ENCODE data around the gene CLDN3. TPM values are rescaled to one million over a fixed set of nuclear protein-coding genes. Genes with fewer than 3 reads are reported as not detected.
"Not testable (repeated sequence)": the region's sequence is repeated elsewhere in the genome, so short reads cannot be mapped to it uniquely, and the experiment has no call there.

Gene CLDN3
- total RNA-seq, 4 donors from 2014 or later, result 4.6 to 19.4 (median 12.0) TPM

DNA sequence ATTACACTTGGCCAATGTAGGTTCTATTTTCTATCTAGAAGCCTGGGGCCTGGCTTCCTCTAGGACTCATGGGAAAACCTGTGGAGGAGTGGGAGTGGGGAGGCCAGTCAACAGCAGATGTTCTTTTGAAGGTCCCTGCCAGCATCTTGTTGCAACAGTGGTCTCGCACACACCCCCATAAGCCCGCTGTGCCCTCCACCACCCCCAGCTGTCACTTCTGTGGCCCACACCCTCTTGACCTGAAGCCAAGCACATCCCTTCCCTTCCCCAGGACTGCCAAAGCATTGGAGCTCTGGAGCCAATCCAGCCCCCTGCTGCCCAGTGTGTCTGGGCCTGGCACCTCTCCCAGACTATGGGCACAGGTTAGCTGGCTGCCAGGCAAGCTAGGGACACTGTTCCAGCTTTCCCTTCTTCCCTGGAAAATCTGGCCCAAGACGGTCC lies 48.7 kb downstream of the CLDN3 start:
- peaks cover 1% of the 10 kb centered on the region for H3K27me3 ChIP-seq
- H3K4me1 ChIP-seq, result peaks cover 31% of the 10 kb centered on the region
- WGBS, result 41% methylated on average over 3 of the region's 3 CpGs
- H3K36me3 ChIP-seq, result no peaks in the 10 kb centered on the region
- no peaks in the 10 kb centered on the region for H3K9me3 ChIP-seq
- DNase-seq (ENCODE audit: low spot score in 2 of 2), result no peak
- no peak overlapping the region for H3K4me3 ChIP-seq
- no peak for TF ChIP-seq POLR2AphosphoS5 (IDR thresholded peaks at IDR 0.05)
- no peak for TF ChIP-seq POLR2A (IDR thresholded peaks at IDR 0.05)
- TF ChIP-seq, protein P1, sequence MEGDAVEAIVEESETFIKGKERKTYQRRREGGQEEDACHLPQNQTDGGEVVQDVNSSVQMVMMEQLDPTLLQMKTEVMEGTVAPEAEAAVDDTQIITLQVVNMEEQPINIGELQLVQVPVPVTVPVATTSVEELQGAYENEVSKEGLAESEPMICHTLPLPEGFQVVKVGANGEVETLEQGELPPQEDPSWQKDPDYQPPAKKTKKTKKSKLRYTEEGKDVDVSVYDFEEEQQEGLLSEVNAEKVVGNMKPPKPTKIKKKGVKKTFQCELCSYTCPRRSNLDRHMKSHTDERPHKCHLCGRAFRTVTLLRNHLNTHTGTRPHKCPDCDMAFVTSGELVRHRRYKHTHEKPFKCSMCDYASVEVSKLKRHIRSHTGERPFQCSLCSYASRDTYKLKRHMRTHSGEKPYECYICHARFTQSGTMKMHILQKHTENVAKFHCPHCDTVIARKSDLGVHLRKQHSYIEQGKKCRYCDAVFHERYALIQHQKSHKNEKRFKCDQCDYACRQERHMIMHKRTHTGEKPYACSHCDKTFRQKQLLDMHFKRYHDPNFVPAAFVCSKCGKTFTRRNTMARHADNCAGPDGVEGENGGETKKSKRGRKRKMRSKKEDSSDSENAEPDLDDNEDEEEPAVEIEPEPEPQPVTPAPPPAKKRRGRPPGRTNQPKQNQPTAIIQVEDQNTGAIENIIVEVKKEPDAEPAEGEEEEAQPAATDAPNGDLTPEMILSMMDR (IDR thresholded peaks at IDR 0.05), result no peak
- no peak for TF ChIP-seq EP300 (IDR thresholded peaks at IDR 0.05)
- H3K27ac ChIP-seq, result no peak overlapping the region

DNA sequence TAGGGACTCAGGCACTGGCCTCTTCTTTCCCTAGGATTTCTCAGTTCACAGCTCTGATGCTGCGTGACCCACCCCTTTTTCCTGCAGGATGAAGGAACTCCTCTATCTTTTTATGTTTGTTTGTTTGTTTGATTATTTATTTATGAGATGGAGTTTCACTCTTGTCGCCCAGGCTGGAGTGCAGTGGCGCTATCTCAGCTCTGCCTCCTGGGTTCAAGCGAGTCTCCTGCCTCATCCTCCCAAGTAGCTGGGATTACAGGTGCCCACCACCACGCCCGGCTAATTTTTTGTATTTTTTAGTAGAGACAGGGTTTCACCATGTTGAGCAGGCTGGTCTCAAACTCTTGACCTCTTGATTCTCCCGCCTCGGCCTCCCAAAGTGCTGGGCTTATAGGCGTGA lies 49.6 kb downstream of the CLDN3 start:
- DNase-seq (ENCODE audit: low spot score in 2 of 2); H3K27me3 ChIP-seq; H3K9me3 ChIP-seq; H3K4me3 ChIP-seq; H3K27ac ChIP-seq; H3K36me3 ChIP-seq: not testable (repeated sequence)
- peaks cover 31% of the 10 kb centered on the region for H3K4me1 ChIP-seq
- 96% methylated on average over 9 of the region's 9 CpGs for WGBS

DNA sequence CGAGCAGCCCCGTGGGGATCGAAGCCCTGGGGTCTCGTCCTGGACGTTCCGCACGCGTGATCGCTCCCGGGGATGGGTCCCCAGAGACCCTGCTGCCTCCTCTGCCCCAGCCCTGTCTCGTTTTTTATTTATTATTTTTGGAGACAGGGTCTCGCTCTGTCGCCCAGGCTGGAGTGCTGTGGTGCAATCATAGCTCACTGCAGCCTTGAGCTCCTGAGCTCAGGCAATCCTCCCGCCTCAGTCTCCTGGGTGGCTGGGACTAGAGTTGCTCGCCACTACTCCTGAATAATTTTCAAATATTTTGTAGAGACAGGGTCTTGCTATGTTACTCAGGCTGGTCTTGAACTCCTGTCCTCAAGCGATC lies 50.3 kb downstream of the CLDN3 start:
- no peak for DNase-seq (ENCODE audit: low spot score in 2 of 2)
- TF ChIP-seq EP300 (IDR thresholded peaks at IDR 0.05), result no peak
- TF ChIP-seq, protein P1 (IDR thresholded peaks at IDR 0.05), result no peak
- no peak for TF ChIP-seq POLR2A (IDR thresholded peaks at IDR 0.05)
- TF ChIP-seq POLR2AphosphoS5 (IDR thresholded peaks at IDR 0.05), result no peak
- Histone ChIP-seq H3K36me3 (no peaks in the 10 kb centered on the region), H3K27me3 (no peaks in the 10 kb centered on the region), H3K9me3 (no peaks in the 10 kb centered on the region), H3K27ac (no peak overlapping the region), H3K4me1 (peaks cover 31% of the 10 kb centered on the region), H3K4me3 (peak overlapping the region; percentile 88)
- WGBS, result 9% methylated on average over 14 of the region's 16 CpGs

Other genes with a start within 250 kb of the CLDN3 start
- gene BAZ1B, start 248.0 kb downstream of the CLDN3 start, total RNA-seq, result 10 to 100 TPM; 27.9 to 36.7 (median 29.6) TPM
- gene BCL7B, start 212.6 kb downstream of the CLDN3 start, total RNA-seq, result 10 to 100 TPM; 33.4 to 55.4 (median 46.1) TPM
- gene TBL2, start 191.7 kb downstream of the CLDN3 start, total RNA-seq, result 10 to 100 TPM; 23.3 to 43.3 (median 40.8) TPM
- 1 to 10 TPM; 1.9 to 9.3 (median 2.7) TPM for gene MLXIPL, start 145.7 kb downstream of the CLDN3 start, total RNA-seq
- gene VPS37D, start 102.4 kb downstream of the CLDN3 start, total RNA-seq, result 1 to 10 TPM; 1.9 to 3.5 (median 2.1) TPM
- 1 to 10 TPM; 4.4 to 4.9 (median 4.8) TPM for gene DNAJC30, start 86.8 kb downstream of the CLDN3 start, total RNA-seq
- 10 to 100 TPM; 48.1 to 65.8 (median 53.8) TPM for gene BUD23, start 86.7 kb downstream of the CLDN3 start, total RNA-seq
- gene STX1A, start 50.6 kb downstream of the CLDN3 start, total RNA-seq, result 1 to 10 TPM; 3.3 to 6.0 (median 4.3) TPM
- gene ABHD11, start 31.5 kb downstream of the CLDN3 start, total RNA-seq, result 10 to 100 TPM; 15.2 to 39.4 (median 23.7) TPM
- gene CLDN4, start 60.7 kb upstream of the CLDN3 start, total RNA-seq, result 100 to 1,000 TPM in 3 of 4 donors, 10 to 100 TPM in 1; 82.6 to 389 (median 254) TPM
- gene METTL27, start 72.2 kb upstream of the CLDN3 start, total RNA-seq, result 1 to 10 TPM in 3 of 4 donors, not detected in 1; 2.0 to 6.8 (median 2.9) TPM
- not detected for gene TMEM270, start 90.9 kb upstream of the CLDN3 start, total RNA-seq

Data from suprapubic skin (tissue), 4 donors.